Kidney capillary endothelial cell (primary cell): ENCODE data around the gene CRTC1.

Experiments
- DNase-seq: peaks from one replicate; pipeline ENCODE4 v3.0.0-alpha.2; 2018; ENCODE audit warnings: low spot score

CRTC1 gene

DNA sequence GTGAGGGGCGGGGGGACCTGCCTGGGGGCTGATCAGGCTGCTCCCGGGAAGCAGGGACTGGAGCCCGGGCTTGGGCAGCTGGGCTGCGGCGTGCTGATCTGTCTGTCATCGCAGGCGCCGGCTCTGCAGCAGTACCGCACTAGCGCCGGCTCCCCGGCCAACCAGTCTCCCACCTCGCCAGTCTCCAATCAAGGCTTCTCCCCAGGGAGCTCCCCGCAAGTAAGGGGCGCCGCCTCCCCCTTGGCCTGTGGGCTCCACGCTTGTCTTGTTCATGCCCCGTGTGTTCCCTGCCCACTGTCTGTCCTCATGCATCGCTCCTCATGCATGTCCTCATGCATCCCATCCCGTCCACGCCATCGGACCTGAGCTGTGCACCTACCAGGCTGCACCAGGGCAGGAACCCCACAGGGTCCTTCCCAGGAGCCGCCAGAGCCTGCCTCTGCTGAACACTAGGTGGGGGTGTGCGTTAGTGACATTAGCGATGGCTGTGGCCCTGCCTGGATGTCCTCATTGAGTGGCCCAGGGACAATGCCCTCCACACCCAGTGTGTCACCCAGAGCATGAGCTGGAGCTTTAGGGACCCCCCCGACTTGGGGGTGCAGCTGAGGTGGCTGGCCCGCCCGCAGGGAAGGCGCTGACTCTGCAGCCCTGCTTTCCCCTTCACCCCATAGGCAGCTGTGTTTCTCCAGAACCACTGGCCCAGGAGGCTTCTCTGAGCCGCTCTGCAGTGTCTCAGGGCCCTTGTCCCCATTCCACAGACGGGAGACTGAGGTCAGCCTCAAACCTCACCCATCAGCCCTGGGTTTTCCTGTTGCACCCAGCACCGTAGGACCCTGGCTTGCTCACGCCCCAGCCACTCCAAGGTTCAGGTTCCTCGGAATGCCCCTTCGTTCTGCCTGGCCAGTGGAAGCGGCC lies 88.1 kb downstream of the CRTC1 start:
- DNase-seq: no peak

DNA sequence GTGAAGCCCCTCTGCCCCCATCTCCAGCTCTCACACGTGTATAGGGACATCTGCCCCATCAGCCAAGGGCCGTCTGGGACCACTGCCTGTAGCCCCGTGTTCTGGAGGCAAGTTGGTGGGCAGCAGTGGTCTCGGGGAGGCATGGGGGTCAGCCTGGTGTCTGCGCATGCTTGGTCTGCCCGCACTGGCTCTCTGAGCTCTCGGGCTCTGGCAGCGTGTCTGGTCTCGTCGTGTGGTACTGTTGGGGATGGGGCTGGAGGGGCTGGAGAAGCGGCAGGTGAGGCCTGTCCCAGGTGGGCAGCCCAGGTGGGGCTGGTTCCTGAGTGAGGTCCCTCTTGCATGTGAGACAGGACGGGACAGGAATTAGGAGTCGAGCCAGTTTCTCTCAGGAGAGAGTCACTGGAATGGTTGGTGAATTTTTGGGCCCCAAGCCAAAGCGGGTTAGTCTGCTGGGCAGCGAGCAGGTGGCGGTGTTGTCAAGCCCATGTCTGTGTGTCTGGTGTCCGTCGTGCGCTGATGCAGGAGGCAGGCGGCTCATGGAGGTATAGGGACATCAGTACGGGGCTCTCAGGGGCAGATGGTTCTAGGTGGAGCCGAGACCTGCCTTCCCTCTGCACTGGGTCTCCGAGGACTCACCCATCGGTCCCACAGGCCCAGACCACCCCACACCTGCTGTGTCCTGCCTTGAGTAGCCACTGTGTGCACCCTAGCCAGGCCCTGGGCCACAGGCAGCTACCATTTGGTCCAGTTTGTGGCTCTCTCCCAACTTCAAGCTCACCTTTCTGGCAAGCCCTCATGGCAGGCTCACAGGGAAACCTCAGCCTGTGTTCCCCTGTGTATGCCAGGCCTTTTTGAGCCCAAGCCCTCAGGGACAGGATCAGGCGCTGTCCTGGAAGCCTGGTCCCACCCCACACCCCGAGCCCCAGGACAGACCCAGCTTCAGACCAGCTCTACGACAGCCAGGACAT lies 89.4 kb downstream of the CRTC1 start:
- DNase-seq: no peak

DNA sequence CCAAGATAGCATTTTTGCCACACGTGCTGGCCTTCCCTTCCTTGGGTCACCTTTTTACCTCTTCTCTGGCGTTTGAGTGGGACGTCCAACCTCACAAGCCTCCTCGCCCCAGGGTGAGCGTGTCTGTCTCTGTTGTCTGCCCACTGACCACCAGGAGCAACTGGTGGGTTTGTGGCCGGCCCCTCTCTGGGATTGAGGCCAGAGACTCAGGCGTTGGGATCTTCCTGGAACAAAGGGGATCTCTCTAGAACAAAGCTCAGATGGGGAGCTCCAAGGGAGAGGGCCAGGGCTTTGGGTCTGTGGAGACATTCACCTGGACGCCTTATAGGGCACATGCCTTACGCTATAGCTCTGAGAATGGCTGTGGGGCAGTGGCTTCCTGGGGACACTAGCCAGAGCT lies 90.2 kb downstream of the CRTC1 start:
- no peak for DNase-seq

DNA sequence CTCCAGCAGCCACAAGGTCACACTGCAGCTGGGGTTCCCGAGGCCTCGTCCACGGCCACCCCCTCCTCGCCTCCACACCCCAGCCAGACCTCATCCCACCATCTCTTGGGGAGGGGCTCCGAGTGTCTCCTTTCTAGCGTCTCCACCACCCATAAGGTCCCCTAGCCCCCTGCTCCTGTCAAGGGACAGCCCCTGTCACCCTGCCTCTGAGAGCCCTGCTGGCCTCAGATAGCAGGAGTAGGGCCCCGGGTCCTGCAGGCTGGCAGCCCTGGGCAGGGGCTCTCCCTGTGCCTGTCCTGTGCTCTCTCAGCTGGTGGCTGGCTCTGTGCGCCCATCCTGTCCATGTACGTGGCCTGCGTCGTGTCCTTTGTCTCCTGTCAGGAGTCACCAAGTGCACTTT lies 90.6 kb downstream of the CRTC1 start:
- DNase-seq: no peak

DNA sequence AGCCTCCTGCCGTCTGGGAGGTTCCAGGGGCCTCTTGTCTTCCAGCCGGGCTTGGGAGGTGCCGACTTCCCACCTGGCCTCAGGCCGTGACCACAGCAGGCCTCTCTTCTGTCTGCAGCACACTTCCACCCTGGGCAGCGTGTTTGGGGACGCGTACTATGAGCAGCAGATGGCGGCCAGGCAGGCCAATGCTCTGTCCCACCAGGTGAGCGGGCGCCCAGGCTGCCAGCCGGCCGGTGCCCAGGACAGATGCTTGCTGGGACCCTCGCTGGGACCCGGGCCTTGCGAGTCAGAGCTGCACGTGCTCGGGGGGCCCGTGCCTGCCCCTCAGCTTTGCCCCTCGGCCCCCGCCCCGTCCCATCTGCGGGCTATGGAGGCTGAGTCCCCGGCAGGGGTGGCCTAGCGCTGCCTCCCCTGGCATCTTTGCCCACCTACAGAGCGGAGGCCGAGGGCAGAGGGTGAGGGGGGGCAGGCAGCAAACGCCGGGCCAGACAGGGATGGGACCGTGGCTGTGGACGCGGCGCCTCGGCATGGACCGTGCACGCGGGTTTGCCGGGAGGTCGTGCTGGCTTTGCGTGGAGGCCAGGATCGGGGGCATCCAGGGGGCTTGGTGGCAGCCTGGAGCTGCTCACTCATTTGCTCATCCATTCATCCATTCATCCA lies 91.4 kb downstream of the CRTC1 start:
- DNase-seq: no peak

GRCh38 chr19:18775586-18776287 lies 92.3 kb downstream of the CRTC1 start:
- DNase-seq: no peak

- DNase-seq: no peak
These were observed 92.8 kb downstream of the CRTC1 start for GRCh38 chr19:18776288-18776594.

DNA sequence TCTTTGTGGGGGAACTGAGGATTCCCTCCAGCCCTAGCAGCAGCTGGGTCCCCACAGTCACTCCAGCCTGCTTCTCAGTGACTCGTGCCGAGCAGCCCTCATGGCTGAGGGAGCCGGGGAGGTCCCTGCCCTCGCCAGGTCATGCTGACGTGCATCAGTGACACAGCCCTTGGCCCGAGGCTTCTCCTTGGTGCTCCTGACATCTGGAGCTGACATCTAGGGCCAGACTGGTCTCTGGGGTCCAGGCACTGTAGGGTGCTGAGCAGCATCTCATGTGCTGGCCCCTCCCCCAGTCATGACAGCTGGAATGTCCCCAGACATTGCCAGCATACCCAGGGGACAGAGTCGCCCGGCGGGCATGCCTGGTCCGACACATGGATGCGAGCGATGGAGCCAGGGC lies 93.3 kb downstream of the CRTC1 start:
- no peak for DNase-seq

DNA sequence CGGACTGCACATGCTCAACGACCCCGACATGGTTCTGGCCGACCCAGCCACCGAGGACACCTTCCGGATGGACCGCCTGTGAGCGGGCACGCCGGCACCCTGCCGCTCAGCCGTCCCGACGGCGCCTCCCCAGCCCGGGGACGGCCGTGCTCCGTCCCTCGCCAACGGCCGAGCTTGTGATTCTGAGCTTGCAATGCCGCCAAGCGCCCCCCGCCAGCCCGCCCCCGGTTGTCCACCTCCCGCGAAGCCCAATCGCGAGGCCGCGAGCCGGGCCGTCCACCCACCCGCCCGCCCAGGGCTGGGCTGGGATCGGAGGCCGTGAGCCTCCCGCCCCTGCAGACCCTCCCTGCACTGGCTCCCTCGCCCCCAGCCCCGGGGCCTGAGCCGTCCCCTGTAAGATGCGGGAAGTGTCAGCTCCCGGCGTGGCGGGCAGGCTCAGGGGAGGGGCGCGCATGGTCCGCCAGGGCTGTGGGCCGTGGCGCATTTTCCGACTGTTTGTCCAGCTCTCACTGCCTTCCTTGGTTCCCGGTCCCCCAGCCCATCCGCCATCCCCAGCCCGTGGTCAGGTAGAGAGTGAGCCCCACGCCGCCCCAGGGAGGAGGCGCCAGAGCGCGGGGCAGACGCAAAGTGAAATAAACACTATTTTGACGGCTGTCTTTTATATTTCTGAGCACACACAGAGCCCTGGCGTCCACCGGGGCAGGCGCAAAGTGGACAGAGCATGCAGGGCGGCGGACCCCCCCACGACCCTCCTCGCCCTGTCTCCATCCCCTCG lies 94.0 kb downstream of the CRTC1 start:
- DNase-seq: no peak

DNA sequence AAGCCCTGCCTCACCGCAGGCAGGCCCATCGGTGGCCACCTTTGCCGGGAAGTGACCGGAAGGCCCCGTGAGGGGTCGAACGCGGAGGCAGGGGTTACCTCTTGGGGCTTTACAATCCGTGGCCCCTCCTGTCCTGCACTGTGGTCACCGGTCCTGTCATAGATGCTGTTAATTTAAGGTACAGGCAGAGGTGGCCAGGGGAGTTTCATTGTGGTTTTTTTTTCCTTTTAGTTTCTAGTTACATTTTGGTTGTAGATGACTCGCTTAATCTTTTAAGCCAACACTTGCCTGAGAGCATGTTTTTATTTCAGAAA lies 94.6 kb downstream of the CRTC1 start:
- DNase-seq: no peak

- no peak for DNase-seq
These were observed 95.5 kb downstream of the CRTC1 start for GRCh38 chr19:18778826-18779495.

DNA sequence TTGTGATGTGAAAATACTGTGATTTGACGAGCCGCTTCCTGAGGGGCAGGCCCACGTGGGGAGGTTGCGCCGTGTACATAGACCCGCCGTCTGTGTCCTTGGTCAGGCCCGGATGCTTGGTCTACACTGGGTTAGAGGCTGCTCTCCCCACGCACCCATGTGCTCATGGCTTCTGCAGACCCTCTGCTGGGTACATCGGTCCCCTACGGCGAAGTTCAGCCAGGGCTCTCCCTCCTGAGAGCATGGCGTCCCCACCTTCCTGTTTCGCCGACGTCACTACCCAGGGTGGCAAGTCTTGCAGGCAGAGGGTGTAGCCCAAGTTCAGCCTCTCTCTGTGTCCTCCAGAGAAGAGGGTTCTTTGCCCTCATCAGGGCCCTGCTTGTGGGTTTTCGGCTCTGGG lies 96.6 kb downstream of the CRTC1 start:
- DNase-seq: no peak

DNA sequence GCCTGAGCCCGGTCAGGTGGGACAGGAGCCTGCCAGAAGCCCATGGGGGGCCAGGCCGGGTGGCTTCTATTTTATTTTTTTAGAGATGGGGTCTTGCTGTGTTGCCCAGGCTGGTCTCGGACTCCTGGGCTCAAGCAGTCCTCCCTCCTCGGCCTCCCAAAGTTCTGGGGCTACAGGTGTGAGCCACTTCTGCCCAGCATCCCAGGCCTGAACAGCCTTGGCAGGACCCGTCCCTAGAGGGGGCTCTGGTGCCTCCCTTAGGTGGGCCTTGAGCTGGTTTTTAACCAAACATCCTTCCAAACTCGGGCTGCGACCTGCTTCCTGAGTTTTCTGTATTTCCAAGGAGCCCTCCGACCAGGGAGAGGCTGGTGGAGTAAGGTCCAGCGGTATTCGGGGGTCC lies 97.2 kb downstream of the CRTC1 start:
- DNase-seq: no peak

DNA sequence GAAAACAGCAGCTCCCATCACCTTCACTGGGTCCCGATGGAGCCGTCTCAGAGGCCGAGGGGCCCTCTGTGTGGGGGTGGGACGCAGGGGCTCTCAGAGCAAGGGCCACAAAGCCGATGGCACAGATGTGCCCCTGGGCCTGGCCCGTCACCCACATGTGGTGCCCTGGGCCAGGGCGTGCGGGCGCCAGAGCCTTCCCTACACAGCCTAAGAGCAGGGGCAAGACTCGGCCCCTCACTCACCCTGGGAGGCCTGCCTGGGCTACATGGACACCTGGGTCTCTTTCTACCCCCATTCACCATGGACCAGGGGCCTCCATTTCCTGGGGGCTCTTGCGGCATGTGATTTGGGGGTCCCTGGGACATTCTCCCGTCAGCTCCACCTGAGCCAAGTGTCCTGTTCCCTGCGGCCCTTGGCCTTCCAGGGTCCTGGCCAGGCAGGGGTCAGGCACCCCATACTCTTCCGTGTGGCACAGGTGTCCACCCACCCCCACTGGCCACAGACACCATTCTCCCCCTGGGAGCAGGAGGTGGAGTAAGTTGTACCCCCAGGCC lies 97.6 kb downstream of the CRTC1 start:
- DNase-seq: no peak

GRCh38 chr19:18781885-18782527 lies 98.5 kb downstream of the CRTC1 start:
- DNase-seq: no peak

DNA sequence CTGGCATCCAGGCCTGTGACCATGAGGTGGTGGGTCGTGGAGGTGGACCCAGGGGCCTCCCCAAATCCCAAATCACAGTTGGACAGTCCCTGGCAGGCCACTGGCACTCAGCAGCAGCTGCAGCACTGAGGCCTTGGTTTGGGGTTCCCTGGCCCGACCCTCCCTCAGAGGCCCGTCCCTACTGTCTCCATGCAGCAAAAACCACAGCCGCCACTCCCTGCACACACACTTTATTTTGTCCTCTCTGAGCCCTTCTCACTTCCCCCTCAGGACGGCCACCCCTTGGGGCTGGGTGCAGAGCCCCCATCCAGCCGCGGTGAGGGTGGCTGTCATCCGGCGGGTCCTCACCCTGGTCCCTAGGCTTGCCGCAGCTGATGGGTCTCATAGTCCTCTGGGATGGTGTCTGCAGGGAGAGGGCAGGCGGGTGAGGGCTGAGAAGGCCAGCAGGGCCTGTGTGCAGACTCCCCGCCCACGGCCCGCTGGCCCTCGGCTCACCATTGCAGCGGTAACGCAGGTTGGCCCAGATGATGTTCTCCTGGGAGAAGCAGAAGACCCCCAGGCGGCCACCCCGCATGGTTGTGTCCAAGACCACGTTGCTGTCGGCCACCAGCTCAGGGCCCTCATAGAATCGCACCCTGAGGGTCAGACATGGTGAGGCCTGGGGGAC lies 99.2 kb downstream of the CRTC1 start:
- DNase-seq: no peak

- DNase-seq: no peak
These were observed 100.7 kb downstream of the CRTC1 start for GRCh38 chr19:18783958-18784785.

GRCh38 chr19:18784786-18785120 lies 101.3 kb downstream of the CRTC1 start:
- DNase-seq: no peak
